HCT116 (cell line): ENCODE results near the gene ANXA2R. TPM values are rescaled to one million over a fixed set of nuclear protein-coding genes. Genes with fewer than 3 reads are reported as not detected.

Experiments
- ATAC-seq: fragments of 200-7000 bp; cut with Tn5 transposase; 2 replicates; pipeline ENCODE4 v1.9.1; 2020; ENCODE audit warnings: mild to moderate bottlenecking, moderate library complexity
- BruUV-seq: library from RNA; stranded (reverse); fragments of 400-500 nt; replicated peaks from 2 replicates; lab custom pipeline; 2021; lab: Mats Ljungman, UMichigan
- CTCF ChIA-PET: fragments of 300-600 bp; sonication (Branson Sonifier 250); formaldehyde crosslinking; loops from one replicate; lab custom pipeline; 2021; ENCODE audit warnings: antibody characterized with exemption; lab: Charles Lee
- POLR2A ChIA-PET: fragments of 300-600, 350-600 bp; sonication (Branson Sonifier 250); formaldehyde crosslinking; loops from one replicate; lab custom pipeline; 2021; ENCODE audit warnings: antibody characterized with exemption; lab: Charles Lee
- RAD21 ChIA-PET, 2 experiments: fragments of 300-600 bp; sonication (Branson Sonifier 250); formaldehyde crosslinking; loops; one replicate each; lab custom pipeline; 2023; ENCODE audit warnings: low total read pairs in 2 of 2; ENCODE audit not compliant: uncharacterized antibody in 2 of 2, unreplicated experiment in 2 of 2, low non-redundant PET in 1 of 2; lab: Charles Lee
- DNase-seq: peaks from one replicate; pipeline ENCODE4 v3.0.0-alpha.2; 2010; ENCODE audit warnings: low read depth, low spot score
- H2AFZ ChIP-seq: fragments of 200-600 bp; shearing (Covaris generic), sonication (generic); 2 replicates; pipeline ENCODE4 v1.6.1; 2017; ENCODE audit warnings: low read depth, mixed run types, mixed read lengths, antibody characterized with exemption, low read length; ENCODE audit not compliant: poor library complexity, severe bottlenecking
- H3K27ac ChIP-seq: 2 replicates; pipeline ENCODE4 v1.5.1; 2012; ENCODE audit warnings: low read depth, low read length
- H3K27me3 ChIP-seq: fragments of 200-600 bp; sonication (generic); 2 replicates; pipeline ENCODE4 v1.6.1; 2016; ENCODE audit warnings: mixed run types, low read length, mixed read lengths; ENCODE audit not compliant: insufficient read depth
- H3K36me3 ChIP-seq, 2 experiments: fragments of 200-500 bp in 1 of 2; fragments of 200-600 bp in 1 of 2; sonication (Bioruptor generic) in 1 of 2; sonication (generic) in 1 of 2; 2 replicates each; pipeline versions ENCODE4 v1.5.1 to v1.6.1; 2014 to 2016; ENCODE audit warnings: low read length in 2 of 2, inconsistent platforms in 1 of 2, mixed read lengths in 1 of 2, mixed run types in 1 of 2; ENCODE audit not compliant: insufficient read depth in 2 of 2, control insufficient read depth in 1 of 2
- H3K4me1 ChIP-seq, 2 experiments: fragments of 200-600 bp in 1 of 2; sonication (generic) in 1 of 2; 2 replicates each; pipeline versions ENCODE4 v1.5.1 to v1.6.1; 2012 to 2017; ENCODE audit warnings: low read length in 2 of 2, inconsistent platforms in 1 of 2, mild to moderate bottlenecking in 1 of 2, mixed read lengths in 1 of 2, mixed run types in 1 of 2, moderate library complexity in 1 of 2; ENCODE audit not compliant: insufficient read depth in 2 of 2, control insufficient read depth in 1 of 2
- H3K4me2 ChIP-seq: fragments of 200-600 bp; sonication (generic); 2 replicates; pipeline ENCODE4 v1.6.1; 2017; ENCODE audit warnings: mixed run types, low read length, mixed read lengths
- H3K4me3 ChIP-seq, 2 experiments: fragments of 200-600 bp in 1 of 2; sonication (generic) in 1 of 2; replicated peaks in 1 of 2; 2 replicates each; pipeline ENCODE4 v1.5.1; 2011 to 2016; ENCODE audit warnings: low read length in 2 of 2, control low read depth in 1 of 2, low read depth in 1 of 2, mild to moderate bottlenecking in 1 of 2, mixed read lengths in 1 of 2, mixed run types in 1 of 2
- H3K79me2 ChIP-seq: fragments of 200-600 bp; sonication (generic); 2 replicates; pipeline ENCODE4 v1.6.1; 2017; ENCODE audit warnings: mild to moderate bottlenecking, mixed run types, low read length, moderate library complexity, mixed read lengths; ENCODE audit not compliant: insufficient read depth
- H3K9ac ChIP-seq: fragments of 200-600 bp; sonication (generic); 2 replicates; pipeline ENCODE4 v1.6.1; 2016; ENCODE audit warnings: low read length, mixed read lengths
- H3K9me2 ChIP-seq: fragments of 200-600 bp; sonication (generic), shearing (Covaris generic); 2 replicates; pipeline ENCODE4 v1.6.1; 2017; ENCODE audit warnings: mixed run types, mild to moderate bottlenecking, moderate library complexity; ENCODE audit not compliant: insufficient read depth
- H3K9me3 ChIP-seq, 2 experiments: fragments of 200-500 bp in 1 of 2; fragments of 200-600 bp in 1 of 2; sonication (Bioruptor generic) in 1 of 2; sonication (generic) in 1 of 2; 2 replicates each; pipeline ENCODE4 v1.6.1; 2014 to 2017; ENCODE audit warnings: low read length in 2 of 2, mixed read lengths in 2 of 2, inconsistent platforms in 1 of 2, low read depth in 1 of 2, mild to moderate bottlenecking in 1 of 2, mixed run types in 1 of 2, moderate library complexity in 1 of 2; ENCODE audit not compliant: control insufficient read depth in 1 of 2, insufficient read depth in 1 of 2
- H4K20me1 ChIP-seq: fragments of 200-600 bp; sonication (generic), shearing (Covaris generic); 2 replicates; pipeline ENCODE4 v1.6.1; 2017; ENCODE audit warnings: mixed run types, mild to moderate bottlenecking, moderate library complexity; ENCODE audit not compliant: insufficient read depth
- CBX3 ChIP-seq: IDR thresholded peaks from 2 replicates; pipeline ENCODE4 v1.6.1; 2012; ENCODE audit warnings: low read depth
- SIN3A ChIP-seq: IDR thresholded peaks from 2 replicates; pipeline ENCODE4 v1.6.1; 2012; ENCODE audit warnings: low read depth
- SRF ChIP-seq: IDR thresholded peaks from 2 replicates; pipeline ENCODE4 v1.6.1; 2012; ENCODE audit warnings: low read depth
- TCF7L2 ChIP-seq: IDR thresholded peaks from 2 replicates; pipeline ENCODE4 v1.7.0; 2011; ENCODE audit warnings: borderline replicate concordance, inconsistent platforms; ENCODE audit not compliant: insufficient read depth, insufficient read length; ENCODE audit errors: extremely low read depth
- YY1 ChIP-seq: IDR thresholded peaks from 2 replicates; pipeline ENCODE4 v1.6.1; 2011; ENCODE audit warnings: low read length, low read depth, moderate library complexity, mild to moderate bottlenecking; ENCODE audit not compliant: insufficient replicate concordance; ENCODE audit errors: extremely low read depth
- ZBTB33 ChIP-seq: IDR thresholded peaks from 2 replicates; pipeline ENCODE4 v1.6.1; 2011; ENCODE audit warnings: mild to moderate bottlenecking, low read length, moderate library complexity; ENCODE audit not compliant: insufficient replicate concordance; ENCODE audit errors: extremely low read depth
- intact Hi-C: fragments of 100-400 bp; cut with micrococcal nuclease; formaldehyde crosslinking; loops from 2 replicates; pipeline ENCODE4 v1.10.0; 2022
- total RNA-seq: library from RNA; stranded (reverse); gene quantifications from one replicate; pipeline ENCODE4 v1.2.1, GENCODE V29; 2021; ENCODE audit not compliant: unreplicated experiment

The ANXA2R gene
- total RNA-seq, 1 experiment from 2014 or later = 0.37 TPM

- Histone ChIP-seq H3K4me2 (peak overlapping the region; percentile 96), H3K9me2 (no peaks in the 10 kb centered on the region), H3K4me1 (peaks cover 9 to 35% of the 10 kb centered on the region in 2 experiments; a peak in 3 of 4 replicates), H3K9ac (no peak overlapping the region), H3K27ac (no peak overlapping the region), H3K79me2 (no peaks in the 10 kb centered on the region), H3K9me3 (no peaks in the 10 kb centered on the region), H3K4me3 (peak overlapping the region; percentile 57 to 77), H4K20me1 (no peaks in the 10 kb centered on the region), H3K27me3 (no peaks in the 10 kb centered on the region), H2AFZ (peak overlapping the region; percentile 99), H3K36me3 (no peaks in the 10 kb centered on the region)
- BruUV-seq = TSS peak; percentile 60
- TF ChIP-seq YY1 (no peak), SIN3A (no peak), SRF (no peak), ZBTB33 (no peak), TCF7L2 (no peak), CBX3 (no peak)
- POLR2A ChIA-PET = interaction anchor here (1.6 kb wide), 1 partner anchor 26 kb away, joined by 9 read pairs; no protein-coding TSS in a partner anchor
- ATAC-seq = no peak
- intact Hi-C loops = loop anchor here (1.0 to 5.0 kb wide), 4 partner anchors 15 to 129 kb away; partner anchors contain the start of gene ZNF131
- CTCF ChIA-PET = interaction anchor here (1.0 to 1.7 kb wide), 5 partner anchors 26 to 85 kb away, joined by 3 to 13 read pairs (median 6); partner anchors contain the start of gene ANXA2R
- RAD21 ChIA-PET = no interaction called here
- DNase-seq = no peak
These were observed 46.4 kb downstream of the ANXA2R start for GRCh38 chr5:42993516-42994245.
